ENCODE data around the gene PLD1. TPM values are rescaled to one million over a fixed set of nuclear protein-coding genes. Genes with fewer than 3 reads are reported as not detected.
"Not testable (repeated sequence)": the region's sequence is repeated elsewhere in the genome, so short reads cannot be mapped to it uniquely, and the experiment has no call there.

Gene PLD1
- total RNA-seq, 4 donors from 2014 or later, result 49.0 to 66.0 (median 55.1) TPM

GRCh38 chr3:171753025-171753472, 57.2 kb downstream of the PLD1 start:
- 30% methylated on average over 5 of the region's 5 CpGs for WGBS
- no peak for DNase-seq (ENCODE audit: low spot score in 2 of 2)
- no peaks in the 10 kb centered on the region for H3K27me3 ChIP-seq
- peaks cover 68% of the 10 kb centered on the region for H3K4me1 ChIP-seq
- H3K36me3 ChIP-seq, result no peaks in the 10 kb centered on the region
- TF ChIP-seq, protein P1, sequence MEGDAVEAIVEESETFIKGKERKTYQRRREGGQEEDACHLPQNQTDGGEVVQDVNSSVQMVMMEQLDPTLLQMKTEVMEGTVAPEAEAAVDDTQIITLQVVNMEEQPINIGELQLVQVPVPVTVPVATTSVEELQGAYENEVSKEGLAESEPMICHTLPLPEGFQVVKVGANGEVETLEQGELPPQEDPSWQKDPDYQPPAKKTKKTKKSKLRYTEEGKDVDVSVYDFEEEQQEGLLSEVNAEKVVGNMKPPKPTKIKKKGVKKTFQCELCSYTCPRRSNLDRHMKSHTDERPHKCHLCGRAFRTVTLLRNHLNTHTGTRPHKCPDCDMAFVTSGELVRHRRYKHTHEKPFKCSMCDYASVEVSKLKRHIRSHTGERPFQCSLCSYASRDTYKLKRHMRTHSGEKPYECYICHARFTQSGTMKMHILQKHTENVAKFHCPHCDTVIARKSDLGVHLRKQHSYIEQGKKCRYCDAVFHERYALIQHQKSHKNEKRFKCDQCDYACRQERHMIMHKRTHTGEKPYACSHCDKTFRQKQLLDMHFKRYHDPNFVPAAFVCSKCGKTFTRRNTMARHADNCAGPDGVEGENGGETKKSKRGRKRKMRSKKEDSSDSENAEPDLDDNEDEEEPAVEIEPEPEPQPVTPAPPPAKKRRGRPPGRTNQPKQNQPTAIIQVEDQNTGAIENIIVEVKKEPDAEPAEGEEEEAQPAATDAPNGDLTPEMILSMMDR (IDR thresholded peaks at IDR 0.05), result no peak
- TF ChIP-seq POLR2AphosphoS5 (IDR thresholded peaks at IDR 0.05), result peak in 2 of 3 donors; percentile 46 to 72
- H3K27ac ChIP-seq, result peak overlapping the region; percentile 84
- H3K9me3 ChIP-seq, result no peaks in the 10 kb centered on the region
- H3K4me3 ChIP-seq, result no peak overlapping the region

- H3K27me3 ChIP-seq, result no peaks in the 10 kb centered on the region
- H3K4me1 ChIP-seq, result peaks cover 68% of the 10 kb centered on the region
- DNase-seq (ENCODE audit: low spot score in 2 of 2), result no peak
- WGBS, result 66% methylated on average over 2 of the region's 2 CpGs
- no peaks in the 10 kb centered on the region for H3K36me3 ChIP-seq
- TF ChIP-seq EP300 (IDR thresholded peaks at IDR 0.05), result no peak
- TF ChIP-seq POLR2AphosphoS5 (IDR thresholded peaks at IDR 0.05), result no peak
- no peak for TF ChIP-seq POLR2A (IDR thresholded peaks at IDR 0.05)
- TF ChIP-seq, protein P1 (IDR thresholded peaks at IDR 0.05), result no peak
- no peaks in the 10 kb centered on the region for H3K9me3 ChIP-seq
- H3K4me3 ChIP-seq, result no peak overlapping the region
- H3K27ac ChIP-seq, result peak overlapping the region; percentile 52
Measured at GRCh38 chr3:171752329-171752728, 58.0 kb downstream of the PLD1 start.

- DNase-seq (ENCODE audit: low spot score in 2 of 2), result no peak
- Histone ChIP-seq H3K4me3 (no peak overlapping the region), H3K9me3 (no peaks in the 10 kb centered on the region), H3K4me1 (peaks cover 58% of the 10 kb centered on the region), H3K36me3 (no peaks in the 10 kb centered on the region), H3K27me3 (no peaks in the 10 kb centered on the region), H3K27ac (no peak overlapping the region)
- WGBS, result 42% methylated on average over 1 of the region's 1 CpG
- TF ChIP-seq POLR2AphosphoS5 (IDR thresholded peaks at IDR 0.05) (no peak), EP300 (IDR thresholded peaks at IDR 0.05) (no peak), POLR2A (IDR thresholded peaks at IDR 0.05) (no peak)
- TF ChIP-seq, protein P1 (IDR thresholded peaks at IDR 0.05), result no peak
Measured at GRCh38 chr3:171749124-171749523, 61.2 kb downstream of the PLD1 start.

DNA sequence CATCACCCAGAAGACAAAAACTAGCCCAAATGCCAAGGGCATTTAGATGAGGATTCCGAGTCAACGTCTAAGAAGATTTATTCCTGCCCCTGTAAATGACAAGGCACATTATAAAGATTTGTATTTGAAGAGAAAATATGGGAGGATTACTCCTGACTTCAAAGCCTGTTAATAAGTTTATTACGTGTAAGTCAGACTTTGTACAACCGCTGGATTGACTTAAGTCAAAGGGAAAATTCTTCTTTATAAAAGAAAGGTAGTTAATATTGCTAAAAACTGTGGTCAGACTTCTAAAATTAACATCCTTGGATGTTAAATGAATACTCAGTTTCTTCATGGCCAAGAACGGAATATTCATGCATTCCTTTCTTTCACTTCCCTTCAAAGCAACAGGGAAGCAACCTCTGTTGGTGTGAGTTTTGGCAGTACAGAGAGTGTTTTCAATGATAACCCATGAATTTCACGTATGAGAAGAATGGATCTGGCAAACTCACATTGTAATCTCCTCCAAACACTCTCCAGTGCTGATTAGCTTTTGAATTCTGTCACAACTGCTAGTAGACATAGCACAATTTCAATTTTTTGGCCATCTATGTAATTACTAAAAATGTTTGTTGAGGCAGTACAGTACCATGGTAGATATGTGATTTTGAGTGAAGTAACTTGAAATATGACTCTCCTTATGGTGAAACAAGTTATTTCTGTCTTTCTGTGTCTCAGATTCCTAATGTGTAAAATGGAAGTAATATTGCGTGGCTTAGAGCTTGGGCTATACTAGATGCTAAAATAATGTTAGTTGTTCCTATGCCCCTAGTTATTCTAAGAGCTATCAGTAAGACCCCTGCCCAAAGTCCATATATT, 62.0 kb downstream of the PLD1 start:
- no peak for DNase-seq (ENCODE audit: low spot score in 2 of 2)
- Histone ChIP-seq H3K4me3 (no peak overlapping the region), H3K9me3 (no peaks in the 10 kb centered on the region), H3K27ac (peak overlapping the region; percentile 39), H3K36me3 (no peaks in the 10 kb centered on the region), H3K27me3 (no peaks in the 10 kb centered on the region), H3K4me1 (peaks cover 52% of the 10 kb centered on the region)
- TF ChIP-seq, protein P1 (IDR thresholded peaks at IDR 0.05), result no peak
- no peak for TF ChIP-seq POLR2AphosphoS5 (IDR thresholded peaks at IDR 0.05)
- TF ChIP-seq POLR2A (IDR thresholded peaks at IDR 0.05), result no peak
- no peak for TF ChIP-seq EP300 (IDR thresholded peaks at IDR 0.05)
- 65% methylated on average over 7 of the region's 7 CpGs for WGBS

DNA sequence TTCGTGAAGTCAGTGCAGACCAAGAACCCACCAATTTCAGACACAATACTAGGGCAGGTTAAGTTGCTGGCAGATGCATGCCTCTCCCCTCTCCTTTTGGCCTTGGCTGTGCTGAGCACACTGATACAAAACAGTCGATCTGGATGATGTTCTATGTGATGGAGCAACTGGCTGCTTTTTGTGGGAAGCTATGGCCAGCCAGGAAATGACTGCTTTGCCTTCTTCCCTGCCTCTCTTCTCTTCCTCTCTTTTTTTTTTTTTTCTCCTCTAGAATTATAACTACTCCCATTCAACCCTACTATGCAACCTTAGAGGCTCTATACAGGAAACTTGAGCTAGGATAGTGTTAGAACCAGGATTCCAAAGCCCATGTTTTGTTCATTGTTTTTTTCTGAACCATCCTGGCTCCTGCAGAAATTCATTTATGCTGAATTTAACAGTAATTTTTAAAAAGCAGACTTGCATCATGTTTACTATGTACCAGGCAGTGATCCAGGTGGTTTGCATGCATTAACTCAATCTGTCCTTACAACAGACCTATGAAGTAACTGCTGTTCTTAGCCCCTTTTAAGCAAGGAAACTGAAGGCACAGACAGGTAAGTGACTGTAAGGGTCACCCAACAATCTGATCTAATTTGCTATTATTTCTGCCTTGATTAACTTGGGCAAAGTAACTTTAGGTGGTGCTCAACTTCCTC, 62.9 kb downstream of the PLD1 start:
- Histone ChIP-seq H3K9me3 (no peaks in the 10 kb centered on the region), H3K27ac (no peak overlapping the region), H3K27me3 (no peaks in the 10 kb centered on the region), H3K4me3 (no peak overlapping the region), H3K36me3 (no peaks in the 10 kb centered on the region), H3K4me1 (peaks cover 47% of the 10 kb centered on the region)
- WGBS, result 57% methylated on average over 1 of the region's 2 CpGs
- TF ChIP-seq POLR2AphosphoS5 (IDR thresholded peaks at IDR 0.05) (no peak), EP300 (IDR thresholded peaks at IDR 0.05) (no peak), POLR2A (IDR thresholded peaks at IDR 0.05) (no peak)
- TF ChIP-seq, protein P1 (IDR thresholded peaks at IDR 0.05), result no peak
- DNase-seq (ENCODE audit: low spot score in 2 of 2), result no peak

DNA sequence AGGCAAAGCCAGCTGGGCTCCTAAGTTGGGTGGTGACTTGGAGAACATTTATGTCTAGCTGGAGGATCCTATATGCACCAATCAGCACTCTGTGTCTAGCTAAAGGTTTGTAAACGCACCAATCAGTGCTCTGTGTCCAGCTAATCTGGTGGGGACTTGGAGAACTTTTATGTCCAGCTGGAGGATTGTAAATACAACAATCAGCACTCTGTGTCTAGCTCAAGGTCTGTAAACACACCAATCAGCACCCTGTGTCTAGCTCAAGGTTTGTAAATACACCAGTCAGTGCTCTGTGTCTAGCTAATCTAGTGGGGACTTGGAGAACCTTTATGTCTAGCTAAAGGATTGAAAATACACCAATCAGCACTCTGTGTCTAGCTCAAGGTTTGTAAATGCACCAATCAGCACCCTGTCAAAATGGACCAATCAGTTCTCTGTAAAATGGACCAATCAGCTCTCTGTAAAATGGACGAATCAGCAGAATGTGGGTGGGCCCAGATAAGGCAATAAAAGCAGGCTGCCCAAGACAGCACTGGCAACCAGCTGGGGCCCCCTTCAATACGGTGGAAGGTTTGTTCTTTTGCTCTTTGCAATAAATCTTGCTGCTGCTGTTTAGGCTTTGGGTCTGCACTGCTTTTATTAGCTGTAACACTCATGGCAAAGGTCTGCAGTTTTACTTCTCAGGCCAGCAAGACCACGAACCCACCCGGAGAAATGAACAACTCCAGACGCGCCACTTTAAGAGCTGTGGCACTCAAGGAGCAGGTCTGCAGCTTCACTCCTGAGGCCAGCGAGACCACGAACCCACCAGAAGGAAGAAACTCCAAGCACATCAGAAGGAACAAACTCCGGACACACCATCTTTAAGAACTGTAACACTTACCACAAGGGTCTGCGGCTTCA, 63.7 kb downstream of the PLD1 start:
- WGBS, result 84% methylated on average over 10 of the region's 11 CpGs
- DNase-seq (ENCODE audit: low spot score in 2 of 2); H3K9me3 ChIP-seq; H3K27ac ChIP-seq; H3K4me3 ChIP-seq; H3K27me3 ChIP-seq; H3K36me3 ChIP-seq: not testable (repeated sequence)
- peaks cover 42% of the 10 kb centered on the region for H3K4me1 ChIP-seq
